Body of pancreas (tissue), 4 donors: ENCODE results near the gene WBP1L. TPM values are rescaled to one million over a fixed set of nuclear protein-coding genes. Genes with fewer than 3 reads are reported as not detected.

Source experiments
- ATAC-seq: fragments of 150-250 bp; one replicate; pipeline ENCODE4 v1.9.1; 2016
- DNase-seq, 4 donors: peaks; one replicate each; pipeline ENCODE4 v3.0.0-alpha.2; 2019
- H3K27ac ChIP-seq, 4 donors: fragments of 200-600 bp; sonication (generic); 1 replicate in 3 of 4; 2 replicates in 1 of 4; pipeline versions ENCODE4 v1.5.1 to v1.6.1; 2016 to 2019; ENCODE audit warnings: mild to moderate bottlenecking in 1 of 4, mixed read lengths in 1 of 4, moderate library complexity in 1 of 4
- H3K27me3 ChIP-seq, 2 donors: fragments of 200-600 bp; sonication (generic); one replicate each; pipeline ENCODE4 v1.6.0; 2016; ENCODE audit warnings: mild to moderate bottlenecking in 1 of 2
- H3K36me3 ChIP-seq, 2 donors: fragments of 200-600 bp; sonication (generic); replicated peaks in 1 of 2; 2 replicates each; pipeline ENCODE4 v1.5.1; 2016; ENCODE audit warnings: low read depth in 2 of 2; ENCODE audit not compliant: insufficient read depth in 1 of 2
- H3K4me1 ChIP-seq: fragments of 200-600 bp; sonication (generic); one replicate; pipeline ENCODE4 v1.6.0; 2016
- H3K4me3 ChIP-seq, 2 donors: fragments of 200-600 bp; sonication (generic); 1 replicate in 1 of 2; 2 replicates in 1 of 2; pipeline ENCODE4 v1.5.1; 2016 to 2019
- H3K9me3 ChIP-seq, 3 donors: fragments of 200-600 bp; sonication (generic); 1 replicate in 2 of 3; 2 replicates in 1 of 3; pipeline ENCODE4 v1.5.1; 2016
- POLR2A ChIP-seq, 3 donors: fragments of 450-650 bp; IDR thresholded peaks; one replicate each; pipeline ENCODE4 v1.6.1; 2016; ENCODE audit warnings: antibody characterized with exemption in 3 of 3, mild to moderate bottlenecking in 2 of 3
- WGBS, 2 donors: methylation state at CpG; one replicate each; pipeline ENCODE4 v1.1.5; 2017; 5-methylcytosine and 5-hydroxymethylcytosine counted together
- intact Hi-C: fragments of 100-400 bp; cut with DNase I; formaldehyde crosslinking; loops from one replicate; pipeline ENCODE4 v1.15.1; 2023
- total RNA-seq, 2 donors: library from RNA; depleted of rRNA; stranded (reverse); fragments of >200 nt; gene quantifications; one replicate each; pipeline ENCODE4 v1.1.0, GENCODE V29; 2016
- TF ChIP-seq, protein P1 (sequence below), 7 experiments: fragments of 450-650 bp in 4 of 7; fragments of 200-600 bp in 3 of 7; sonication (generic) in 3 of 7; IDR thresholded peaks; one replicate each; pipeline ENCODE4 v1.5.1; 2016 to 2019; ENCODE audit warnings: antibody characterized with exemption in 7 of 7

WBP1L gene
- total RNA-seq, 2 donors from 2014 or later = 30.6 to 55.4 TPM

DNA sequence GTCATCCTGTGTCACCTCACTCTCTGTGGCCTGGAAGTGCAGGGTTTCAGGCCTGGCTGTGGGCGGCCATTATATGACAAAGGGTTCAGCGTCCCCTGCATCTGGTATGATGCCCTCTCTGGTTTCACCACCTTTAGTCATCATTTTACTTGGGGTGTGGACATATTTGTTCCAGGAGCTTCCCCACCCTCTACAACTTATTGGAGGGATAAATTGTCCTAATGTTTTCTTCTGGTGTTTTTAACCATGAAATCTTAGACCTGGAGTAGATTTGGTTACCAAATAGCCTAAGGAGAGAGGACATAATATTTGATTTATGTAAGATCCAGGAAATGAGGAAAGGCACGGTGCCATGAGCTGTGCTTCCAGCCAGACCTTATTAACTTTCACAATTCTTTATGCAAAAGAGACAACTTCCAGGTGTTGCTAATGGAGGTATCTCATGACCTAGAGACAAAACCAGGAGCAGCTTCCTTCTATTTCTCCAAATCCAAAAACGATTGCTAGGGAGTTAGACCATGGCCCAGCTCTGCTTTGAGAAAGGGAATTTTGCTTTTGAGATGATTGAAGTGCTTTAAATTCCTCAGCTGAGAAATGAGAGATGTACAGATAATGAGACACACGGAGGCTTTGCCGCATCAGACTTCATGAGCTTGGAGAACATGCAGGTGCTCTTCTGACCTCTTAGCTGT lies 20.9 kb downstream of the WBP1L start:
- H3K9me3 ChIP-seq = no peaks in the 10 kb centered on the region
- DNase-seq (no peak), ATAC-seq (peak; percentile 15)
- H3K4me1 ChIP-seq = peaks cover 24% of the 10 kb centered on the region
- H3K27ac ChIP-seq = no peak overlapping the region
- no peaks in the 10 kb centered on the region for H3K36me3 ChIP-seq
- TF ChIP-seq POLR2A (IDR thresholded peaks at IDR 0.05) = no peak
- TF ChIP-seq, protein P1, sequence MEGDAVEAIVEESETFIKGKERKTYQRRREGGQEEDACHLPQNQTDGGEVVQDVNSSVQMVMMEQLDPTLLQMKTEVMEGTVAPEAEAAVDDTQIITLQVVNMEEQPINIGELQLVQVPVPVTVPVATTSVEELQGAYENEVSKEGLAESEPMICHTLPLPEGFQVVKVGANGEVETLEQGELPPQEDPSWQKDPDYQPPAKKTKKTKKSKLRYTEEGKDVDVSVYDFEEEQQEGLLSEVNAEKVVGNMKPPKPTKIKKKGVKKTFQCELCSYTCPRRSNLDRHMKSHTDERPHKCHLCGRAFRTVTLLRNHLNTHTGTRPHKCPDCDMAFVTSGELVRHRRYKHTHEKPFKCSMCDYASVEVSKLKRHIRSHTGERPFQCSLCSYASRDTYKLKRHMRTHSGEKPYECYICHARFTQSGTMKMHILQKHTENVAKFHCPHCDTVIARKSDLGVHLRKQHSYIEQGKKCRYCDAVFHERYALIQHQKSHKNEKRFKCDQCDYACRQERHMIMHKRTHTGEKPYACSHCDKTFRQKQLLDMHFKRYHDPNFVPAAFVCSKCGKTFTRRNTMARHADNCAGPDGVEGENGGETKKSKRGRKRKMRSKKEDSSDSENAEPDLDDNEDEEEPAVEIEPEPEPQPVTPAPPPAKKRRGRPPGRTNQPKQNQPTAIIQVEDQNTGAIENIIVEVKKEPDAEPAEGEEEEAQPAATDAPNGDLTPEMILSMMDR (IDR thresholded peaks at IDR 0.05) = no peak
- WGBS, 2 donors = 69 to 71% methylated on average over 5 to 6 of the region's 6 CpGs
- H3K4me3 ChIP-seq = no peak overlapping the region
- intact Hi-C loops = no loop called here
- no peaks in the 10 kb centered on the region for H3K27me3 ChIP-seq

DNA sequence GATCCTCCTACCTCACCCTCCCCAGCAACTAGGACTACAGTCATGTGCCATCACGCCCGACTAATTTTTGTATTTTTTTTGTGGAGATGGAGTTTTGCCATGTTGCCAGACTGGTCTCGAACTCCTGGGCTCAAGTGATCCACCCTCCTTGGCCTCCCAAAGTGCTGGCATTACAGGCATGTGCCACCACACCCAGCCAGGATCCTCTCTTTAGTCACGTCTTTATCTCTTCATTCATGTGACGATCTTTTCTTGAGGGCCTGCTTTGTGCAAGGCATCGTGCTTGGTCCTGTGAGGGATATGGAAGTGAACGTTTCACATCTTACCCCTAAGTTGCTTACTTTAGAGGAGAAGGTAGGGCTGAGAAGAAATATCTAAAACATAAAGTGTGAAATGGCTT lies 21.6 kb downstream of the WBP1L start:
- TF ChIP-seq POLR2A (IDR thresholded peaks at IDR 0.05) = no peak
- TF ChIP-seq, protein P1 (IDR thresholded peaks at IDR 0.05) = no peak

DNA sequence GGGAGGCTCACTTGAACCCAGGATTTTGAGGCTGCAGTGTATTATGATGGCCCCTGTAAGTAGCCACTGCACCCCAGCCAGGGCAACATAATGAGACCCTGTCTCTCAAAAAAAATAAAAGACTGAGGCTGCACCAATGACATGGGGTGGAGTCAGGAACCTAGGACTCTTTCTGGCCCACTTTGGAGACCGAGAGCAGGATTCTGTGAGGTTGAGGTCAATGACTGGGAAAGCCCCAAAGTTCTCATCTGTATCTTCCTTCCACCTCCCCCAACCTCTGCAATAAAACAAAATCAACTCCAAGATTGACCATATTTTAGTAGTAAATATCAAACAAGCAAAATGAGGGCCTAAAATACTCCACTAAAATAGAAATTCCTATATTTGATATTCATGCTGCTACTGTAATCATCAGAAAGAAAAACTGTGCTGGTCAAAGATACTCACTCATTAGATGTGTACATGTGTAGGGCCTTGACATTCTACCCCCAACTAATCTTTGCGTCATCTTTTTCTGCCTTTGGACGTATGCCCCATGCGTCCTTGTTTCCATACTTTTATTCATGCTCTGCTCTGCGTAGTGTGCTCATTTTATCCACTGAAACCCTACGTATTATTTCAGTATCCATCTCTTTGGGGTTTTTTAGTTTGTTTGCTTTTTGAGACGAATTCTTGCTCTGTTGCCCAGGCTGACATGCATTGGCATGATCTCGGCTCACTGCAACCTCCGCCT lies 23.8 kb downstream of the WBP1L start:
- Histone ChIP-seq H3K4me1 (peaks cover 41% of the 10 kb centered on the region), H3K9me3 (no peaks in the 10 kb centered on the region), H3K4me3 (no peak overlapping the region), H3K27me3 (no peaks in the 10 kb centered on the region), H3K27ac (no peak overlapping the region), H3K36me3 (no peaks in the 10 kb centered on the region)
- WGBS, 2 donors = 87 to 90% methylated on average over 9 of the region's 9 CpGs
- TF ChIP-seq, protein P1 (IDR thresholded peaks at IDR 0.05) = no peak
- no peak for TF ChIP-seq POLR2A (IDR thresholded peaks at IDR 0.05)
- ATAC-seq (no peak), DNase-seq (no peak)
- intact Hi-C loops = no loop called here

More for the DNA sequence above, 21.6 kb downstream of the WBP1L start:
- intact Hi-C loops = no loop called here
- DNase-seq = no peak
- Histone ChIP-seq H3K4me1 (peaks cover 31% of the 10 kb centered on the region), H3K36me3 (no peaks in the 10 kb centered on the region), H3K27me3 (no peaks in the 10 kb centered on the region), H3K9me3 (no peaks in the 10 kb centered on the region), H3K27ac (no peak overlapping the region), H3K4me3 (no peak overlapping the region)
- 73 to 84% methylated on average over 7 of the region's 7 CpGs for WGBS, 2 donors
- ATAC-seq = no peak

DNA sequence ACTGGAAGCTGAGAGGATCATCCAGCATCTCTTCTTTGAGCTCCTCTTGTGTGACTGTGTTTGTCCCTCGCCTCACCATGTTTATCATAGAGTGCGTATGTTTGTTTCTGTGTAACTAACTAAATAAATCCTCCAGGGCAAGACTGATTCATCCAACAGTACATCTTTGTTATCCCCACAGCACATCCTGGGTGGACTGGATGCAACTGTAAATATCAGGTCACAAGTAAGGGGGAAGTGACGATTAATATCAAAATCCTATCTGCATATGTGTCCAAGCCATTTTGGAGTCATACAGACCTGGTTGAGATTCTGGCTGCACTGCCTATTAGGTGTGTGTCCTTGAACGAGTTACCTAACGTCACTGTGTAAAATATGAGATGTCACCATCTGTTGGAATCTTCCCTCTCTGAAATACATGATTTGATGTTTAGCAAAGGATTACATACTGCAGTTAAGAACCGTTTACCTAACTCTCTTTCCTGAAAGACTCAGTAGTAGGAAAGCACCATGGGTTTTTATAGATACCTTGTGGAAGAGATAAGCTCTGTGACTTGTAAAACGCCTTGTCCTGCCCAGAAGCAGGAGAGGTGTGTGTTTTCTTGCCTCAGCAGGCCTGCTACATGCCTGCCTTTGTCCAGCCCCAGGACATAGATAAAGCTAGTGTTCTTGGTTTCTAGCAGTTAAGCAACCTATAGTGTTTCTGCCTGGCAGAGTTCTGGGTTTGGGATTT lies 25.8 kb downstream of the WBP1L start:
- peaks cover 45% of the 10 kb centered on the region for H3K4me1 ChIP-seq
- 37 to 40% methylated on average over 7 of the region's 7 CpGs for WGBS, 2 donors
- ATAC-seq = peak; percentile 23

More for the DNA sequence above, 25.8 kb downstream of the WBP1L start:
- H3K36me3 ChIP-seq = no peaks in the 10 kb centered on the region
- no peak overlapping the region for H3K4me3 ChIP-seq
- no peaks in the 10 kb centered on the region for H3K27me3 ChIP-seq
- no peak for DNase-seq
- intact Hi-C loops = no loop called here
- TF ChIP-seq POLR2A (IDR thresholded peaks at IDR 0.05) = no peak
- TF ChIP-seq, protein P1 (IDR thresholded peaks at IDR 0.05) = no peak
- peak overlapping the region; percentile 31 to 55 (median 37) for H3K27ac ChIP-seq
- H3K9me3 ChIP-seq = no peaks in the 10 kb centered on the region
